Measurements from ENCODE around the gene CASP8. TPM values are rescaled to one million over a fixed set of nuclear protein-coding genes. Genes with fewer than 3 reads are reported as not detected.

CASP8 gene
- total RNA-seq, 2 donors from 2014 or later: 5.4 to 7.4 TPM

DNA sequence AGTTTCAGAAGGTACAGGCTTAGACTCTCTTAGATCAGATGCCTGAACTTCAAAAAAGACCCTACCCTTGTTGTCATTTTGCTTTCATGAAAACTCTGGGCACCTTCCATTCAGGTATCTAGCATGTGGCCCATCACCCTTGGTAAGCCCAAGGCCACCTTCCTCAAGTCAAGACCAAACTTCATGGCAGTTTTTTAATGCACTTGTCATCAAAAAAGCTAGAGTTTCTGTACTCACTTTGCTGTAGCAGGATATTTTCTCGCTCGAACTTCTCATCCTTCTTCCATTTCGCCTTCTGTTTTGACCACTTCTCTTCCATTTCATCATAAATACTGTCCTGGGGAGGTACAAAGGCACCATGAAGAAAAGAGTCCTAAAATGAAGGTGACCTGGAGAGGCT, 48.6 kb downstream of the CASP8 start:
- intact Hi-C loops (cut with DNase I): no loop called here
- DNase-seq (no peak), ATAC-seq (no peak)

GRCh38 chr2:201313362-201313761, 53.0 kb downstream of the CASP8 start:
- no peak for ATAC-seq
- DNase-seq: no peak
- intact Hi-C loops (cut with DNase I): no loop called here

DNA sequence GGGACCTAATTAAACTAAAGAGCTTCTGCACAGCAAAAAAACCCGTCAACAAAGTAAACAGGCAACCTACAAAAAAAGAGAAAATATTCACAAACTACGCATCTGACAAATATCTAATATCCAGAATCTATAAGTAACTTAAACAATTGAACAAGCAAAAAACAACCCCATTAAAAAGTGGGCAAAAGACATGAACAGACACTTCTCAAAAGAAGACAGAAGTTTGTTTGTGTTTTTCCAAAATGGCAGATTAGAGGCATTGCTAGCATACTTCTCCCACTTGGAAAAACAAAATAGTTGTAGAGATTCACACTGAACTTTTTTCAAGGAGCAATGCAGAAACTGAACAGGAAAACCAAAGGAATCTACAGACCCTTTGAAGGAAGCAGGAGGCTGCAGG, 59.2 kb downstream of the CASP8 start:
- DNase-seq: no peak
- intact Hi-C loops (cut with DNase I): no loop called here
- no peak for ATAC-seq

DNA sequence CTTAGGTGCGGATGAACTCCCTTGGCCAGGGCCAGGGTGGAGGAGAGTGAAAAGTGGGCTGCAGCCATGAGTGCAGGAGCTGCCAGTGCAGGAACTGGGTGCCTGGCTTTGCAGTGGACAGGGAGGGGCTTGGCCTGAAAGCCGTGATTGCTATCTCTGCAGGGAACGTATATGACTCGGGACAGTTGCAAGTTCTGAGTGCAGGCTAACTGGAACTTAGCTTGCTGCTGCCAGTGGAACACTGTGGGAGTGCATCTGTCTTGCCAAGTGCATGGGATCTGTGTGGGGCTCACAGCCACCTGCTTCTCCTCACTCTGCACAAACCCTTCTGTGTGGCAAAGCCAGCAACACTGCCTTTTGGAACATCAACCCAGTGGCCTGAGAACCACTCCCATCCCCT, 59.9 kb downstream of the CASP8 start:
- DNase-seq: no peak
- intact Hi-C loops (cut with DNase I): no loop called here
- ATAC-seq: no peak

GRCh38 chr2:201320701-201321100, 60.4 kb downstream of the CASP8 start:
- ATAC-seq: no peak
- DNase-seq: no peak
- intact Hi-C loops (cut with DNase I): no loop called here

DNA sequence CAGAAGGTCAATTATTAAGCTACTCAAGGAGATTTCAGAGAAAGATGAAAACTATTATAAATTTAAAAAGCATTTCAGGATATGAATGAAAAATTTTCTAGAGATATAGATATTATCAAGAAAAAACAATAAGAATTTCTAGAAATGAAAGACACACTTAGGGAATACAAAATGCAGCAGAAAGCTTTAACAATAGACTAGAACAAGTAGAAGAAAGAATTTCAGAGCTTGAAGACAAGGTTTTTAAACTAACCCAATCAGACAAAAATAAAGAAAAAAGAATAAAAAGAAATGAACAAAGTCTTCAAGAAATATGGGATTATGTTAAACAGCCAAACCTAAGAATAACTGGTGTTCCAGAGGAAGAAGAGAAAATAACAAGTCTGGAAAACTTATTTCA, 62.4 kb downstream of the CASP8 start:
- no peak for ATAC-seq
- intact Hi-C loops (cut with DNase I): no loop called here
- DNase-seq: no peak

- intact Hi-C loops (cut with DNase I): no loop called here
- DNase-seq (no peak), ATAC-seq (no peak)
Measured at GRCh38 chr2:201327678-201328077, 67.3 kb downstream of the CASP8 start.

DNA sequence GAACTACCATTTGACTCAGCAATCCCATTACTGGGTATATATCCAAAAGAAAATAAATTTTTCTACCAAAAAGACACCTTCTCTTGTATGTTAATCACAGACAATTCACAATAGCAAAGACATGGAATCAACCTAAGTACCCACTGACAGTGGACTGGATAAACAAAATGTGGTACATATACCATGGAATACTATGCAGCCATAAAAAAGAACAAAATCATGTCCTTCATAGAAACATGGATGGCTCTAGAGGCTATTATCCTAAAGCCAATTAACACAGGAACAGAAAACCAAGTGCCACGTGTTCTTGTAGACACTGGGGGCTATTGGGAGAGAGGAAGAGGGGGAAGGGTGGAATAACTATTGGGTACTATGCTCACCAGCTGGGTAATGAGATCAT, 69.1 kb downstream of the CASP8 start:
- ATAC-seq (no peak), DNase-seq (no peak)
- intact Hi-C loops (cut with DNase I): no loop called here

Other genes with a start within 250 kb of the CASP8 start
- gene HYCC2, start 188.9 kb upstream of the CASP8 start, total RNA-seq: 10 to 100 TPM; 15.2 to 17.9 TPM
- gene NDUFB3, start 188.5 kb upstream of the CASP8 start, total RNA-seq: 100 to 1,000 TPM; 325 to 342 TPM
- 100 to 1,000 TPM; 195 to 255 TPM for gene CFLAR, start 144.4 kb upstream of the CASP8 start, total RNA-seq
- 1 to 10 TPM; 7.1 to 9.9 TPM for gene CASP10, start 77.4 kb upstream of the CASP8 start, total RNA-seq
- gene FLACC1, start 96.8 kb downstream of the CASP8 start, total RNA-seq: 1 to 10 TPM; 4.9 to 5.7 TPM
- 100 to 1,000 TPM; 104 to 125 TPM for gene TRAK2, start 190.9 kb downstream of the CASP8 start, total RNA-seq
- gene STRADB, start 191.2 kb downstream of the CASP8 start, total RNA-seq: 10 to 100 TPM; 32.5 to 51.5 TPM